GM20000 (cell line): Measurements from ENCODE around the gene KCTD7.
"Not testable (repeated sequence)": the region's sequence is repeated elsewhere in the genome, so short reads cannot be mapped to it uniquely, and the experiment has no call there.

Source experiments
- DNase-seq: peaks from one replicate; pipeline ENCODE4 v3.0.0; 2012; ENCODE audit warnings: low spot score
- TF ChIP-seq, protein P1 (sequence below): IDR thresholded peaks from 2 replicates; pipeline ENCODE4 v1.5.1; 2012; ENCODE audit warnings: mild to moderate bottlenecking, control low read depth; ENCODE audit errors: extremely low read depth, missing control alignments

KCTD7 gene

DNA sequence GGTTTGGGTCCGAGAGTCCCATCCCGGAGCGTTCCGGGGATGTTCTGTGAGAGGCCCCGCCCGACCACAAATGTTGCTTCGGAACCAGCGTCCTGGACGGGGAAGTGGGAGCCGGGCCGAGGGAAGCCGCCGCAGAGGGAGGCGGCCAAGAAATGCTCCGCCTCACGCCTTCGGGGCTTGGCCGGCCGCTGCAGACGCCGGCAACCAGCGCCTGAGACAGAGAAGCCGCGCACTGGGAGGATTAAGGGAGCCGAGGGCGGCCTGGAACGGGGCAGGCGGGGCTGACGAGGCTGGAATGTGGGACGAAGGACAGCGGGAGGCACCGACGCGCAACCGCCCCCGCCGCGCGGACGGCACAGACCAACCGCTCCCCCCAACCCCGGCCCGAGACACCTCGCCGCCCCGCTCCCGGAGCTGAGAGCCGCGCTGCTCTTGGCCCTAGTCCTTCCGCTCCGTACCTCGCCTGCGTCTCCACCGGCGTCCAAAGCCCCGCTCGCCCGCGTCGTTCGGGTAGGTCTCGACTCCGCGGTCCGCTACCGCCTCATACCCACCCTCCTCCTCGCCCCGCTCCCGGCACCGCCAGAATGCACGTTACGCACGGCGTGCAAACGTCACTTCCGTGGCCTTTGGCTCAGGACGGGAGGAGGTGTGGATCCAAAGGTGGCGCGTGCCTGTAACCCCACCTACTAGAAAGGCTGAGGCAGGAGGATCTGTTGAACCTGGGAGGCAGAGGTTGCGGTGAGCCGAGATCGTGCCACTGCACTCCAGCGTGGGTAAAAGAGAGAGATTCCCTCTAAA is 36.7 kb upstream of the KCTD7 start:
- DNase-seq: peak; percentile 94
- TF ChIP-seq, protein P1, sequence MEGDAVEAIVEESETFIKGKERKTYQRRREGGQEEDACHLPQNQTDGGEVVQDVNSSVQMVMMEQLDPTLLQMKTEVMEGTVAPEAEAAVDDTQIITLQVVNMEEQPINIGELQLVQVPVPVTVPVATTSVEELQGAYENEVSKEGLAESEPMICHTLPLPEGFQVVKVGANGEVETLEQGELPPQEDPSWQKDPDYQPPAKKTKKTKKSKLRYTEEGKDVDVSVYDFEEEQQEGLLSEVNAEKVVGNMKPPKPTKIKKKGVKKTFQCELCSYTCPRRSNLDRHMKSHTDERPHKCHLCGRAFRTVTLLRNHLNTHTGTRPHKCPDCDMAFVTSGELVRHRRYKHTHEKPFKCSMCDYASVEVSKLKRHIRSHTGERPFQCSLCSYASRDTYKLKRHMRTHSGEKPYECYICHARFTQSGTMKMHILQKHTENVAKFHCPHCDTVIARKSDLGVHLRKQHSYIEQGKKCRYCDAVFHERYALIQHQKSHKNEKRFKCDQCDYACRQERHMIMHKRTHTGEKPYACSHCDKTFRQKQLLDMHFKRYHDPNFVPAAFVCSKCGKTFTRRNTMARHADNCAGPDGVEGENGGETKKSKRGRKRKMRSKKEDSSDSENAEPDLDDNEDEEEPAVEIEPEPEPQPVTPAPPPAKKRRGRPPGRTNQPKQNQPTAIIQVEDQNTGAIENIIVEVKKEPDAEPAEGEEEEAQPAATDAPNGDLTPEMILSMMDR: no peak

DNA sequence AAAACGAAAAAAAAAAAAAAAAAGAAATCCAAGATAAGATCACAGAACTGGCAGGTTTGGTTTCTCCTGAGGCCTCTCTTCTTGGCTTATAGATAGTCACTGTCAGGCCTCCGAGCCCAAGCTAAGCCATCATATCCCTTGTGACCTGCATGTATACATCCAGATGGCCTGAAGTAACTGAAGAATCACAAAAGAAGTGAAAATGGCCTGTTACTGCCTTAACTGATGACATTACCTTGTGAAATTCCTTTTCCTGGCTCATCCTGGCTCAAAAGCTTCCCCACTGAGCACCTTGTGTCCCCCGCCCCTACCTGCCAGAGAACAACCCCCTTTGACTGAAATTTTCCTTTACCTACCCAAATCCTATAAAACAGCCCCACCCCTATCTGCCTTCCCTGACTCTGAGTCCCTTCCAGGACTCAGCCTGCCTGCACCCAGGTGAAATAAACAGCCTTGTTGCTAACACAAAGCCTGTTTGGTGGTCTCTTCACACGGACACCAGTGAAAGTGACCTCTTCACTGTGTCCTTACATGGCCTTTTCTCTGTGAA is 36.0 kb upstream of the KCTD7 start:
- not testable (repeated sequence) for DNase-seq

DNA sequence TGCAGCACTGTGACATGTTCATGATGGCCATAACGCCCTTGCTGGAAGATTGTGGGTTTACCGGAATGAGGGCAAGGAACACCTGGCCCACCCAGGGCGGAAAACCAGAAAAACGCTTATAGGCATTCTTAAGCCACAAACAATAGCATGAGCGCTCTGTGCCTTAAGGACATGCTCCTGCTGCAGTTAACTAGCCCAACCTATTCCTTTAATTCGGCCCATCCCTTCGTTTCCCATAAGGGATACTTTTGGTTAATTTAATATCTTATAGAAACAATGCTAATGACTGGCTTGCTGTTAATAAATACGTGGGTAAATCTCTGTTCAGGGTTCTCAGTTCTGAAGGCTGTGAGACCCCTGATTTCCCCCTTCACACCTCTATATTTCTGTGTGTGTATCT is 34.6 kb upstream of the KCTD7 start:
- DNase-seq: not testable (repeated sequence)

DNA sequence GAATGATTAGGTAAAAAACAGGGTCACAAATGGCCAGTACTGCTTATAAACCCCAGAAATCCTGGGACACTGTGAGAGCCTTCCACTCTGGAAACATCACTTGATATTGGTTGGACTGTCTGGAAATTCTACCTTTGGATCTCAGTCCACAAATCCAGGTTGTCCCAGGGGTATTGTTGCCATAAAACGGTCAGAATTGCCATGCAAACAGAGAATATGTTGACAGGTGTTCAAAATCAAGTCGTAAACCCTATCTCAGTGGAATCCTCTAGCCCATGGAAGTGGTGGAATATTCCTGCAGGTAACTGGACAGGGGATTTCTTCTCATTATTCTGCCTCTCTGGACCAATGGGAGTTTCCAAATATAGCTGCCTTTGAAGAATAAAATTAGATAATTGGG is 31.2 kb upstream of the KCTD7 start:
- no peak for DNase-seq

DNA sequence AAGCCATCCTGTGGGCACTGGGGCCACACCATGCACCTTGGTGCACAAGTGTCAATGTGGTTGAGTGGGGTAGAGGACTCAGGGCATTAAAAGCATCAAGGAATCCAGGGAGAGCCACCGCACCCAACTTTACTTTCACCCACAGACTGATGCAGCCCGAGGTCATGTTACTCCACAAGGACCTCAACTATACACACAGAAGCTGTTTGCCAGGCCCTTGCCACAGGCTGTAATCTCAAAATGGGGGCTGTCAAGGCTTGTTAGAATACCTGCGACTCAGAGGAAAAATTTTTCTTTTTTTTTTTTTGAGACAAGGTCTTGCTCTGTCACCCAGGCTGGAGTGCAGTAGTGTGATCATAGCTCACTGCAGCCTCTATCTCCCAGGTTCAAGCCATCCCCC is 26.5 kb upstream of the KCTD7 start:
- TF ChIP-seq, protein P1: no peak
- DNase-seq: no peak

More for the DNA sequence above, 31.2 kb upstream of the KCTD7 start:
- TF ChIP-seq, protein P1: no peak

DNA sequence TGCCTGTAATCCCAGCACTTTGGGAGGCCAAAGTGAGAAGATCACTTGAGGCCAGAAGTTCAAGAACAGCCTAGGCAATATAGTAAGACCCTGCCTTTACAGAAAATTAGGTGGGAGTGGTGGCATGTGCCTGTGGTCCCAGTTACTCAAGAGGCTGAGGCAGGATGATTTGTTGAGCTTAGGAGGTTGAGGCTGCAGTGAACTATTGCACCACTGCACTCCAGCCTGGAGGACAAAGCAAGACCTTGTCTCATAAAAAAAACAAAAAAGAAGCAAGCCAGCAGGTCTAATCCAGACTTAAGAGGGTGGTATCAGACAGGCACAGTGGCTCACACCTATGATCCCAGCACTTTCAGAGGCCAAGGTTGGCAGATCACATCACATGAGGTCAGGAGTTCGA is 24.5 kb upstream of the KCTD7 start:
- DNase-seq: no peak
- TF ChIP-seq, protein P1: no peak

DNA sequence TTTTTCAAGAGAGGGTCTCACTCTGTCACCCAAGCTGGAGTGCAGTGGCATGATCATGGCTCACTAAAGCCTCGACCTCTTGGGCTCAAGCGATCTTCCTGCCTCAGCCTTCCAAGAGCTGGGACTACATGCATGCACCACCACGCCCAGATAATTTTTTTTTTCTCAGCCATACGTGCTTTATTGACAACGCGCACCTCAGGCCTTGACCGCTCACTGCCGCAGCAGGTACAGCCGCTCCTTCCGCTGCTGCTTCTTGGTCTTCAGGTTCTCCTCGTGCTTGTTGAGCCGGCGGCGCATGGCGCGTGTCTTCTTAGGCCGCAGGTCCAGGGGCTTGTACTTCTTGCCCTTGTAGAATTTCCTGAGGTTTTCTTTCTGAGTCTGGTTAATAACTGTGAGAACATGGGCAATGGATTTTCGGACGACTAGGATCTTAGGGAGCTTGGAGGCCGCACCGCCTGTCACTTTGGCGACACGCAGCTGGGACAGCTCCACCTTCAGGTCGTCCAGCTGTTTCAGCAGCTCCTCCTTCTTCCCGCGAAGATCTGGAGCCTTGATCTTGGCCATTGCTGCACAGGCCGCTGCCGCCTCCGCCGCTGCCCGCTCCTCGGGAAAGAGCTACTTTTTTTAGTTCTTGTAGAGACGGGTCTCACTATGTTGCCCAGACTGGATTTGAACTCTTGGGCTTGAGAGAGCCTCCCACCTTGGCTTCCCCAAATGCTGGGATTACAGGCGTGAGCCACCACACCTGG is 22.0 kb upstream of the KCTD7 start:
- DNase-seq: not testable (repeated sequence)

DNA sequence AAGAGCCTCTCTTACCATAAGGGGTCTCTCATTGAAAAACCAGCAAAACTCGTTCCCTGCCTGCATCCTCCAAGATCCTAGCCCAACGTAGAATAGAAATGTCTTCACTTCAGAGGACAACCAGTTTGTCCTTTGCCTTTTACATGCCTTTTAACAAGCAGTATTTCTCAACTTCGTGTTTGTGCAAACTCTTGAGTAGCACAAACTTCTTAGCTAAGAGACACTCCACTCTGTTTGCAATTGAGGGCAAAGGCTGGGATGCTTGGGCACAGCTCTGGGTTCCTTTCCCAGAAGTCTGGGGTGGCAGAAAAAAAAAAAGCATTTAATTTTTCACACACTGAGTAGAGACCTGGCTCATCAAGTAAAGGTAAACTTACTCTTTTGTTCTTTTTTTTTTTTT is 19.5 kb upstream of the KCTD7 start:
- no peak for DNase-seq
- TF ChIP-seq, protein P1: no peak

DNA sequence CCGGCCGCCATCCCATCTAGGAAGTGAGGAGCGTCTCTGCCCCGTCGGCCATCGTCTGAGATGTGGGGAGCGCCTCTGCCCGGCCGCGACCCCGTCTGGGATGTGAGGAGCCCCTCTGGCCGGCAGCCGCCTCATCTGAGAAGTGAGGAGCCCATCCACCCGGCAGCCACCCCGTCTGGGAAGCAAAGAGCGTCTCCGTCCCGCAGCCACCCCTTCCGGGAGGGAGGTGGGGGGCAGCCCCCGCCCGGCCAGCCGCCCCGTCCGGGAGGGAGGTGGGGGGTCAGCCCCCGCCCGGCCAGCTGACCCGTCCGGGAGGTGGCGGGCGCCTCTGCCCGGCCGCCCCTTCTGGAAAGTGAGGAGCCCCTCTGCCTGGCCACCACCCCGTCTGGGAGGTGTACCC is 14.1 kb upstream of the KCTD7 start:
- DNase-seq: not testable (repeated sequence)
